ENCODE measurements around the gene OR10V1. TPM values are rescaled to one million over a fixed set of nuclear protein-coding genes. Genes with fewer than 3 reads are reported as not detected.

The OR10V1 gene
- total RNA-seq, 1 experiment from 2014 or later, result not detected

DNA sequence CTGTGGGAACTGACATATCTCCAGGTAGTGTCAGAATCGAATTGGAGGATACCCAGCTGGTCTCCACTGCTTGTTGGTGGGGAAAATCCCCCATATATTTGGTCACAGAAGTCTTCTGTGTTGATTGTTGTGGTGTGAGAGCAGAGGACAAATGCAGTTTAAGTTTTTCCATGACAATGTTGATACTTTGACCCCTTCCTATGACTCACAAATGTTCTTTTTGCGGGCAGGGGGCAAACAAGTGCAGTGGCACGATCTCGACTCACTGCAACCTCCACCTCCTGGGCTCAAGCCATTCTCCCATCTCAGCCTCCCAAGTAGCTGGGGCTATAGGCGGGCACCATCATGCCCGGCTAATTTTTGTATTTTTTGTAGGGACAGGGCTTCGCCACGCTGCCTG is 37.4 kb downstream of the OR10V1 start:
- BruUV-seq (replicated peaks), result no TSS peak
- intact Hi-C loops (cut with micrococcal nuclease; ENCODE audit: unreplicated experiment), result no loop called here
- Histone ChIP-seq H3K4me3 (ENCODE audit: low read depth, low read length) (no peak overlapping the region), H3K36me3 (ENCODE audit: control insufficient read depth, insufficient read depth, low read length) (no peaks in the 10 kb centered on the region), H3K4me1 (peaks cover 21% of the 10 kb centered on the region), H3K27me3 (replicated peaks; ENCODE audit: control insufficient read depth, insufficient read depth, low read length) (no peaks in the 10 kb centered on the region), H3K9me3 (no peaks in the 10 kb centered on the region)
- Mint-ChIP-seq H3K4me3 (ENCODE audit: unreplicated experiment) (no peak overlapping the region), H3K36me3 (ENCODE audit: insufficient read depth, unreplicated experiment) (no peaks in the 10 kb centered on the region), H3K27me3 (ENCODE audit: insufficient read depth, unreplicated experiment) (no peaks in the 10 kb centered on the region), H3K9me3 (ENCODE audit: unreplicated experiment) (peaks cover 10% of the 10 kb centered on the region), H3K27ac (ENCODE audit: unreplicated experiment) (no peak overlapping the region), H3K4me1 (ENCODE audit: low read depth, unreplicated experiment) (peaks cover 10% of the 10 kb centered on the region)
- TF ChIP-seq, protein P1, sequence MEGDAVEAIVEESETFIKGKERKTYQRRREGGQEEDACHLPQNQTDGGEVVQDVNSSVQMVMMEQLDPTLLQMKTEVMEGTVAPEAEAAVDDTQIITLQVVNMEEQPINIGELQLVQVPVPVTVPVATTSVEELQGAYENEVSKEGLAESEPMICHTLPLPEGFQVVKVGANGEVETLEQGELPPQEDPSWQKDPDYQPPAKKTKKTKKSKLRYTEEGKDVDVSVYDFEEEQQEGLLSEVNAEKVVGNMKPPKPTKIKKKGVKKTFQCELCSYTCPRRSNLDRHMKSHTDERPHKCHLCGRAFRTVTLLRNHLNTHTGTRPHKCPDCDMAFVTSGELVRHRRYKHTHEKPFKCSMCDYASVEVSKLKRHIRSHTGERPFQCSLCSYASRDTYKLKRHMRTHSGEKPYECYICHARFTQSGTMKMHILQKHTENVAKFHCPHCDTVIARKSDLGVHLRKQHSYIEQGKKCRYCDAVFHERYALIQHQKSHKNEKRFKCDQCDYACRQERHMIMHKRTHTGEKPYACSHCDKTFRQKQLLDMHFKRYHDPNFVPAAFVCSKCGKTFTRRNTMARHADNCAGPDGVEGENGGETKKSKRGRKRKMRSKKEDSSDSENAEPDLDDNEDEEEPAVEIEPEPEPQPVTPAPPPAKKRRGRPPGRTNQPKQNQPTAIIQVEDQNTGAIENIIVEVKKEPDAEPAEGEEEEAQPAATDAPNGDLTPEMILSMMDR (IDR thresholded peaks at IDR 0.05; ENCODE audit: insufficient read depth in 1 of 2, low read depth in 1 of 2, low read length in 1 of 2, severe bottlenecking in 1 of 2, unreplicated experiment in 1 of 2), result no peak
- DNase-seq, result no peak
- POLR2A ChIA-PET, result no interaction called here
- CTCF ChIA-PET, result no interaction called here

DNA sequence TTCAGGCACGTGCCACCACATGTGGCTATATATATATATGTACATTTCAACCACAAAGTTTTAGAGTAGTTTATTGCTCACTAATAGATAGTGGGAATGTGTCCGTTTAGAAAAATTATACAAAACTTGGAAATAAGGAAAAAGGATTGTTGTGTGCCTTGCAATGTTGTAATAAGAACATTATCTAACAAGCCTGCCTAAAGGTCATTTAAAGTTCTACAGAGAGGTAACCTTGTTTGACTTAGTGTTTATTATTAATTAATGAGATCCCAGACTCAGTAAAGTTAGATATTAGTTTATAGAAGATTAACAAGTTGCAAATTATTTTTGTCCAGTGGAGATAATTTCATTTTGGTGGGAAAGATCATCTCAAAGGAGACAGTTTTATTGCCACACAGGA is 39.4 kb downstream of the OR10V1 start:
- Histone ChIP-seq H3K4me3 (ENCODE audit: low read depth, low read length) (no peak overlapping the region), H3K27me3 (replicated peaks; ENCODE audit: control insufficient read depth, insufficient read depth, low read length) (no peaks in the 10 kb centered on the region), H3K4me1 (peaks cover 14% of the 10 kb centered on the region; the same call in 1 of the 2 replicates), H3K9me3 (no peaks in the 10 kb centered on the region), H3K36me3 (ENCODE audit: control insufficient read depth, insufficient read depth, low read length) (no peaks in the 10 kb centered on the region)
- peaks cover 5% of the 10 kb centered on the region for H3K36me3 Mint-ChIP-seq (ENCODE audit: insufficient read depth, unreplicated experiment)
- H3K9me3 Mint-ChIP-seq (ENCODE audit: unreplicated experiment), result peaks cover 10% of the 10 kb centered on the region
- POLR2A ChIA-PET, result interaction anchor here (0.5 kb wide), 1 partner anchor 68 kb away, joined by 4 read pairs; no protein-coding TSS in a partner anchor
- TF ChIP-seq, protein P1 (IDR thresholded peaks at IDR 0.05; ENCODE audit: insufficient read depth in 1 of 2, low read depth in 1 of 2, low read length in 1 of 2, severe bottlenecking in 1 of 2, unreplicated experiment in 1 of 2), result no peak
- intact Hi-C loops (cut with micrococcal nuclease; ENCODE audit: unreplicated experiment), result no loop called here
- no peaks in the 10 kb centered on the region for H3K27me3 Mint-ChIP-seq (ENCODE audit: insufficient read depth, unreplicated experiment)
- CTCF ChIA-PET, result no interaction called here
- BruUV-seq (replicated peaks), result no TSS peak
- H3K27ac Mint-ChIP-seq (ENCODE audit: unreplicated experiment), result no peak overlapping the region
- H3K4me3 Mint-ChIP-seq (ENCODE audit: unreplicated experiment), result no peak overlapping the region
- no peak for DNase-seq
- no peaks in the 10 kb centered on the region for H3K4me1 Mint-ChIP-seq (ENCODE audit: low read depth, unreplicated experiment)

DNA sequence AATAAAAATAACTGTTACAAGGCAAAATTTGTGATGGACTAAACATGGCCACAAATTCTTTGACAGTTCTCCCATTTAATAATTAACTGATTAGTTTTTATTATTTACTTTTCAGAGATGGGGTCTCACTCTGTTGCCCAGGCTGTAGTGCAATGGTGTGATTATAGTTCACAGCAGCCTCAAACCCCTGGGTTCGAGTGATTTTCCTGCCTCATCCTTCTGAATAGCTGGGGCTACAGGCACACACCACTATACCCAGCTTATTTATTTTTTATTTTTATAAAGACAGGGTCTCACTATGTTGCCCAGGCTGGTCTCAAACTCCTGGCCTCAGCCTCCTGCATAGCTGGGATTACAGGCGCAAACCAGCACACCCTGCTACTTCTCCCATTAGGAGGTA is 40.4 kb downstream of the OR10V1 start:
- CTCF ChIA-PET, result no interaction called here
- peaks cover 5% of the 10 kb centered on the region for H3K9me3 Mint-ChIP-seq (ENCODE audit: unreplicated experiment)
- DNase-seq, result no peak
- BruUV-seq (replicated peaks), result no TSS peak
- Histone ChIP-seq H3K4me3 (ENCODE audit: low read depth, low read length) (no peak overlapping the region), H3K4me1 (peaks cover 14% of the 10 kb centered on the region; the same call in 1 of the 2 replicates), H3K36me3 (ENCODE audit: control insufficient read depth, insufficient read depth, low read length) (no peaks in the 10 kb centered on the region), H3K9me3 (no peaks in the 10 kb centered on the region), H3K27me3 (replicated peaks; ENCODE audit: control insufficient read depth, insufficient read depth, low read length) (no peaks in the 10 kb centered on the region)
- H3K27me3 Mint-ChIP-seq (ENCODE audit: insufficient read depth, unreplicated experiment), result no peaks in the 10 kb centered on the region
- TF ChIP-seq, protein P1 (IDR thresholded peaks at IDR 0.05; ENCODE audit: insufficient read depth in 1 of 2, low read depth in 1 of 2, low read length in 1 of 2, severe bottlenecking in 1 of 2, unreplicated experiment in 1 of 2), result no peak
- no peak overlapping the region for H3K27ac Mint-ChIP-seq (ENCODE audit: unreplicated experiment)
- intact Hi-C loops (cut with micrococcal nuclease; ENCODE audit: unreplicated experiment), result no loop called here
- H3K4me1 Mint-ChIP-seq (ENCODE audit: low read depth, unreplicated experiment), result no peaks in the 10 kb centered on the region
- POLR2A ChIA-PET, result no interaction called here
- peaks cover 15% of the 10 kb centered on the region for H3K36me3 Mint-ChIP-seq (ENCODE audit: insufficient read depth, unreplicated experiment)
- H3K4me3 Mint-ChIP-seq (ENCODE audit: unreplicated experiment), result no peak overlapping the region
